Uterus (tissue), 4 donors: ENCODE measurements around the gene SCAMP4. TPM values are rescaled to one million over a fixed set of nuclear protein-coding genes. Genes with fewer than 3 reads are reported as not detected.

Experiments used
- DNase-seq, 2 donors: peaks; one replicate each; pipeline ENCODE4 v3.0.0-alpha.2; 2019 to 2020
- H3K27ac ChIP-seq, 2 donors: fragments of 200-600 bp; sonication (generic); 1 replicate in 1 of 2; 2 replicates in 1 of 2; pipeline ENCODE4 v1.5.1; 2016 to 2018
- H3K27me3 ChIP-seq, 2 donors: fragments of 200-600 bp; sonication (generic); one replicate each; pipeline ENCODE4 v1.5.1; 2018 to 2019; ENCODE audit warnings: control low read depth in 1 of 2
- H3K36me3 ChIP-seq, 2 donors: fragments of 200-600 bp; sonication (generic); one replicate each; pipeline ENCODE4 v1.5.1; 2019; ENCODE audit warnings: control low read depth in 1 of 2
- H3K4me1 ChIP-seq, 2 donors: fragments of 200-600 bp; sonication (generic); one replicate each; pipeline ENCODE4 v1.5.1; 2018 to 2019; ENCODE audit warnings: control low read depth in 1 of 2
- H3K4me3 ChIP-seq, 2 donors: fragments of 200-600 bp; sonication (generic); 1 replicate in 1 of 2; 2 replicates in 1 of 2; pipeline ENCODE4 v1.5.1; 2018 to 2019; ENCODE audit warnings: mild to moderate bottlenecking in 1 of 2
- H3K9me3 ChIP-seq, 2 donors: fragments of 200-600 bp; sonication (generic); one replicate each; pipeline ENCODE4 v1.5.1; 2019; ENCODE audit warnings: control low read depth in 1 of 2
- CTCF ChIP-seq, 4 experiments: fragments of 200-600 bp in 2 of 4; fragments of 450-650 bp in 2 of 4; sonication (generic) in 2 of 4; IDR thresholded peaks; one replicate each; pipeline ENCODE4 v1.5.1; 2016 to 2019; ENCODE audit warnings: antibody characterized with exemption in 4 of 4, mild to moderate bottlenecking in 2 of 4, moderate library complexity in 1 of 4
- POLR2A ChIP-seq, 2 donors: fragments of 450-650 bp; IDR thresholded peaks; one replicate each; pipeline ENCODE4 v1.6.1; 2016; ENCODE audit warnings: antibody characterized with exemption in 2 of 2, mild to moderate bottlenecking in 1 of 2, moderate library complexity in 1 of 2
- intact Hi-C: fragments of 100-400 bp; cut with DNase I; formaldehyde crosslinking; loops from one replicate; pipeline ENCODE4 v1.15.1; 2023; ENCODE audit warnings: low total_unique reads
- total RNA-seq, 4 donors: library from RNA; depleted of rRNA in 3 of 4; stranded (reverse); fragments of >200 nt in 3 of 4; gene quantifications; one replicate each; pipeline versions ENCODE4 v1.1.0 to v1.2.4, GENCODE V29; 2014 to 2023
- donor health status: DM: yes; HTN: yes; CAD: no.

The SCAMP4 gene
- total RNA-seq, 4 donors from 2014 or later: 9.5 to 68.9 (median 28.0) TPM

GRCh38 chr19:1863638-1864479 is 41.3 kb upstream of the SCAMP4 start:
- Histone ChIP-seq H3K36me3 (no peaks in the 10 kb centered on the region), H3K4me1 (peaks cover 0 to 23% of the 10 kb centered on the region in 2 donors), H3K27me3 (no peaks in the 10 kb centered on the region), H3K9me3 (no peaks in the 10 kb centered on the region), H3K4me3 (peak overlapping the region; percentile 64 to 68), H3K27ac (peak overlapping the region; percentile 83 to 84)
- intact Hi-C loops: no loop called here
- peak; percentile 80 to 88 for DNase-seq
- TF ChIP-seq POLR2A (IDR thresholded peaks at IDR 0.05) (no peak), CTCF (IDR thresholded peaks at IDR 0.05) (no peak)

GRCh38 chr19:1864480-1865171 is 40.6 kb upstream of the SCAMP4 start:
- Histone ChIP-seq H3K4me1 (peaks cover 0 to 23% of the 10 kb centered on the region in 2 donors), H3K4me3 (peak overlapping the region; percentile 64 to 68), H3K9me3 (no peaks in the 10 kb centered on the region), H3K27ac (peak overlapping the region; percentile 83 to 84), H3K27me3 (no peaks in the 10 kb centered on the region), H3K36me3 (no peaks in the 10 kb centered on the region)
- TF ChIP-seq POLR2A (IDR thresholded peaks at IDR 0.05) (no peak), CTCF (IDR thresholded peaks at IDR 0.05) (peak; percentile 66 to 78 (median 72))
- intact Hi-C loops: no loop called here
- peak in 1 of 2 donors; percentile 78 for DNase-seq

GRCh38 chr19:1865172-1866010 is 39.8 kb upstream of the SCAMP4 start:
- DNase-seq: no peak
- Histone ChIP-seq H3K27ac (peak overlapping the region; percentile 83 to 84), H3K36me3 (no peaks in the 10 kb centered on the region), H3K9me3 (no peaks in the 10 kb centered on the region), H3K27me3 (no peaks in the 10 kb centered on the region), H3K4me1 (peaks cover 0 to 22% of the 10 kb centered on the region in 2 donors), H3K4me3 (no peak overlapping the region)
- intact Hi-C loops: no loop called here
- no peak for TF ChIP-seq CTCF (IDR thresholded peaks at IDR 0.05)
- no peak for TF ChIP-seq POLR2A (IDR thresholded peaks at IDR 0.05)

GRCh38 chr19:1866693-1867348 is 38.4 kb upstream of the SCAMP4 start:
- intact Hi-C loops: no loop called here
- peaks cover 0 to 8% of the 10 kb centered on the region in 2 donors for H3K4me1 ChIP-seq
- TF ChIP-seq POLR2A (IDR thresholded peaks at IDR 0.05): no peak
- TF ChIP-seq CTCF (IDR thresholded peaks at IDR 0.05): no peak
- no peaks in the 10 kb centered on the region for H3K36me3 ChIP-seq
- H3K9me3 ChIP-seq: no peaks in the 10 kb centered on the region
- no peak overlapping the region for H3K4me3 ChIP-seq
- no peaks in the 10 kb centered on the region for H3K27me3 ChIP-seq
- no peak overlapping the region for H3K27ac ChIP-seq
- no peak for DNase-seq
